ENCODE results near the gene DCC. TPM values are rescaled to one million over a fixed set of nuclear protein-coding genes. Genes with fewer than 3 reads are reported as not detected.

DCC gene
- total RNA-seq, 1 experiment from 2014 or later = 0.72 TPM

- TF ChIP-seq ZNF532 (CRISPR knock-in tag; IDR thresholded peaks at IDR 0.05; ENCODE audit: borderline replicate concordance) = no peak
- TF ChIP-seq, protein P1, sequence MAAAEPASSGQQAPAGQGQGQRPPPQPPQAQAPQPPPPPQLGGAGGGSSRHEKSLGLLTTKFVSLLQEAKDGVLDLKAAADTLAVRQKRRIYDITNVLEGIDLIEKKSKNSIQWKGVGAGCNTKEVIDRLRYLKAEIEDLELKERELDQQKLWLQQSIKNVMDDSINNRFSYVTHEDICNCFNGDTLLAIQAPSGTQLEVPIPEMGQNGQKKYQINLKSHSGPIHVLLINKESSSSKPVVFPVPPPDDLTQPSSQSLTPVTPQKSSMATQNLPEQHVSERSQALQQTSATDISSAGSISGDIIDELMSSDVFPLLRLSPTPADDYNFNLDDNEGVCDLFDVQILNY (CRISPR knock-in tag; IDR thresholded peaks at IDR 0.05) = no peak
- TF ChIP-seq, protein P2, sequence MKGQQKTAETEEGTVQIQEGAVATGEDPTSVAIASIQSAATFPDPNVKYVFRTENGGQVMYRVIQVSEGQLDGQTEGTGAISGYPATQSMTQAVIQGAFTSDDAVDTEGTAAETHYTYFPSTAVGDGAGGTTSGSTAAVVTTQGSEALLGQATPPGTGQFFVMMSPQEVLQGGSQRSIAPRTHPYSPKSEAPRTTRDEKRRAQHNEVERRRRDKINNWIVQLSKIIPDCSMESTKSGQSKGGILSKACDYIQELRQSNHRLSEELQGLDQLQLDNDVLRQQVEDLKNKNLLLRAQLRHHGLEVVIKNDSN (CRISPR knock-in tag; IDR thresholded peaks at IDR 0.05) = no peak
- no peak for TF ChIP-seq STAT6 (CRISPR knock-in tag; conservative IDR thresholded peaks at IDR 0.05; ENCODE audit: low read depth)
- TF ChIP-seq, protein P3, sequence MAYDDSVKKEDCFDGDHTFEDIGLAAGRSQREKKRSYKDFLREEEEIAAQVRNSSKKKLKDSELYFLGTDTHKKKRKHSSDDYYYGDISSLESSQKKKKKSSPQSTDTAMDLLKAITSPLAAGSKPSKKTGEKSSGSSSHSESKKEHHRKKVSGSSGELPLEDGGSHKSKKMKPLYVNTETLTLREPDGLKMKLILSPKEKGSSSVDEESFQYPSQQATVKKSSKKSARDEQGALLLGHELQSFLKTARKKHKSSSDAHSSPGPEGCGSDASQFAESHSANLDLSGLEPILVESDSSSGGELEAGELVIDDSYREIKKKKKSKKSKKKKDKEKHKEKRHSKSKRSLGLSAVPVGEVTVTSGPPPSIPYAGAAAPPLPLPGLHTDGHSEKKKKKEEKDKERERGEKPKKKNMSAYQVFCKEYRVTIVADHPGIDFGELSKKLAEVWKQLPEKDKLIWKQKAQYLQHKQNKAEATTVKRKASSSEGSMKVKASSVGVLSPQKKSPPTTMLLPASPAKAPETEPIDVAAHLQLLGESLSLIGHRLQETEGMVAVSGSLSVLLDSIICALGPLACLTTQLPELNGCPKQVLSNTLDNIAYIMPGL (CRISPR knock-in tag; IDR thresholded peaks at IDR 0.05) = no peak
- TF ChIP-seq NFATC4 (CRISPR knock-in tag; IDR thresholded peaks at IDR 0.05) = no peak
These were observed 37.1 kb downstream of the DCC start (continued) for GRCh38 chr18:52377094-52377493.

GRCh38 chr18:52386306-52386705, 46.3 kb downstream of the DCC start:
- H3K9me3 Mint-ChIP-seq = no peaks in the 10 kb centered on the region
- POLR2A ChIA-PET = no interaction called here
- H3K27me3 Mint-ChIP-seq (ENCODE audit: low read depth) = no peaks in the 10 kb centered on the region; the same call in 1 of the 2 replicates
- H3K4me1 Mint-ChIP-seq = no peaks in the 10 kb centered on the region
- H3K27ac Mint-ChIP-seq = no peak overlapping the region
- ATAC-seq = no peak
- CTCF ChIA-PET = no interaction called here
- H3K4me3 Mint-ChIP-seq = no peak overlapping the region
- DNase-seq (ENCODE audit: low spot score) = no peak
- no peaks in the 10 kb centered on the region for H3K36me3 Mint-ChIP-seq
- no peak for TF ChIP-seq E2F4 (CRISPR knock-in tag; IDR thresholded peaks at IDR 0.05; ENCODE audit: borderline replicate concordance, low read depth)
- no peak for TF ChIP-seq CREM (CRISPR knock-in tag; IDR thresholded peaks at IDR 0.05)

DNA sequence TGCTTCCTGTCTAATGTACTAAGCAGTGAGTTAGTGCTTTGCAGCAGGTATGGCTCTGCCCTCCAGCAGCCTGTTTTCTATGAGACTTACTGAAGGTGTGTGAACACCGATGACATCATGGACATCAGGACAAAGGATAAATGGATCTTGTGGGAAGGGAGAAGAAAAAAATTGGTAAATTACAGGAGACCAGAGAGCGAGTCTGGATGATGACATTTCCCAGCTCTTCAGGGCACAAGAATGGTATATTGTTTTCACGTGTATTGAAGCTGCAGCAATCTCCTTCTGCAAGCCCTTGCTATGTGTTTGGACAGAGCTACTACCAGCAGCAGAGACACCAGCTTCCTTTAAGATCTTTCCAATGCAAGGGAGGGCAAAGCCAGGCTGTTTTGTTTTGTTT, 47.2 kb downstream of the DCC start:
- H3K9me3 Mint-ChIP-seq = no peaks in the 10 kb centered on the region
- no peaks in the 10 kb centered on the region for H3K36me3 Mint-ChIP-seq
- no peaks in the 10 kb centered on the region for H3K27me3 Mint-ChIP-seq (ENCODE audit: low read depth)
- DNase-seq (ENCODE audit: low spot score) = no peak
- CTCF ChIA-PET = no interaction called here
- H3K4me3 Mint-ChIP-seq = no peak overlapping the region
- POLR2A ChIA-PET = interaction anchor here (0.8 kb wide), 1 partner anchor 9 kb away, joined by 4 read pairs; no protein-coding TSS in a partner anchor
- H3K27ac Mint-ChIP-seq = no peak overlapping the region
- no peaks in the 10 kb centered on the region for H3K4me1 Mint-ChIP-seq
- no peak for ATAC-seq
- TF ChIP-seq USF2 (CRISPR knock-in tag; IDR thresholded peaks at IDR 0.05) (no peak), PRRX2 (CRISPR knock-in tag; IDR thresholded peaks at IDR 0.05) (no peak), NFATC4 (CRISPR knock-in tag; IDR thresholded peaks at IDR 0.05) (no peak), ARID4B (CRISPR knock-in tag; IDR thresholded peaks at IDR 0.05; ENCODE audit: borderline replicate concordance) (no peak), E2F4 (CRISPR knock-in tag; IDR thresholded peaks at IDR 0.05; ENCODE audit: borderline replicate concordance, low read depth) (no peak), NFE2L1 (CRISPR knock-in tag; IDR thresholded peaks at IDR 0.05) (no peak)
- TF ChIP-seq, protein P4, sequence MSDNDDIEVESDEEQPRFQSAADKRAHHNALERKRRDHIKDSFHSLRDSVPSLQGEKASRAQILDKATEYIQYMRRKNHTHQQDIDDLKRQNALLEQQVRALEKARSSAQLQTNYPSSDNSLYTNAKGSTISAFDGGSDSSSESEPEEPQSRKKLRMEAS (CRISPR knock-in tag; IDR thresholded peaks at IDR 0.05) = no peak
